HAP-1 (cell line): ENCODE measurements around the gene MALRD1.

Source experiments
- DNase-seq, 2 experiments: peaks; one replicate each; pipeline ENCODE4 v3.0.0-alpha.2; 2016 to 2020; ENCODE audit warnings: low spot score in 2 of 2
- H3K27me3 ChIP-seq: fragments of 250-450 bp; sonication (Bioruptor Pico); 2 replicates; pipeline ENCODE4 v1.5.1; 2020; ENCODE audit warnings: low read depth, mild to moderate bottlenecking, moderate library complexity
- H3K36me3 ChIP-seq: fragments of 250-450 bp; sonication (Bioruptor Pico); replicated peaks from 2 replicates; pipeline ENCODE4 v1.5.1; 2020; ENCODE audit warnings: mild to moderate bottlenecking
- H3K4me1 ChIP-seq: fragments of 250-450 bp; sonication (Bioruptor Pico); 2 replicates; pipeline ENCODE4 v1.5.1; 2020; ENCODE audit warnings: mild to moderate bottlenecking
- H3K4me3 ChIP-seq: fragments of 250-450 bp; sonication (Bioruptor Pico); 2 replicates; pipeline ENCODE4 v1.5.1; 2020; ENCODE audit warnings: mild to moderate bottlenecking, moderate library complexity
- H3K9me3 ChIP-seq: fragments of 250-450 bp; sonication (Bioruptor Pico); 2 replicates; pipeline ENCODE4 v1.5.1; 2020; ENCODE audit warnings: mild to moderate bottlenecking, moderate library complexity
- in situ Hi-C: fragments of 300-500 bp; cut with MboI; formaldehyde crosslinking; loops from 3 replicates; pipeline ENCODE4 v1.14.3; 2020; ENCODE audit warnings: low sequenced_read_pairs, inconsistent platforms, mixed read lengths

MALRD1 gene

GRCh38 chr10:19054289-19054835 is 5.8 kb downstream of the MALRD1 start:
- DNase-seq = no peak
- in situ Hi-C loops = no loop called here
- no peak overlapping the region for H3K4me3 ChIP-seq
- H3K9me3 ChIP-seq = no peaks in the 10 kb centered on the region
- H3K27me3 ChIP-seq = no peaks in the 10 kb centered on the region
- H3K36me3 ChIP-seq = no peaks in the 10 kb centered on the region
- H3K4me1 ChIP-seq = no peaks in the 10 kb centered on the region

- H3K4me3 ChIP-seq = no peak overlapping the region
- no peak for DNase-seq
- in situ Hi-C loops = no loop called here
Measured at GRCh38 chr10:19058046-19058445, 9.4 kb downstream of the MALRD1 start.

GRCh38 chr10:19063986-19064385 is 15.4 kb downstream of the MALRD1 start:
- Histone ChIP-seq H3K4me1 (no peaks in the 10 kb centered on the region), H3K4me3 (no peak overlapping the region), H3K27me3 (no peaks in the 10 kb centered on the region), H3K9me3 (no peaks in the 10 kb centered on the region), H3K36me3 (no peaks in the 10 kb centered on the region)
- DNase-seq = no peak
- in situ Hi-C loops = no loop called here

More at GRCh38 chr10:19058046-19058445, 9.4 kb downstream of the MALRD1 start:
- H3K27me3 ChIP-seq = no peaks in the 10 kb centered on the region
- no peaks in the 10 kb centered on the region for H3K4me1 ChIP-seq
- no peaks in the 10 kb centered on the region for H3K36me3 ChIP-seq
- H3K9me3 ChIP-seq = no peaks in the 10 kb centered on the region

GRCh38 chr10:19071946-19072345 is 23.3 kb downstream of the MALRD1 start:
- H3K27me3 ChIP-seq = no peaks in the 10 kb centered on the region
- no peaks in the 10 kb centered on the region for H3K9me3 ChIP-seq
- no peak overlapping the region for H3K4me3 ChIP-seq
- H3K4me1 ChIP-seq = no peaks in the 10 kb centered on the region
- no peaks in the 10 kb centered on the region for H3K36me3 ChIP-seq
- in situ Hi-C loops = no loop called here
- no peak for DNase-seq

- H3K4me1 ChIP-seq = no peaks in the 10 kb centered on the region
- in situ Hi-C loops = no loop called here
- no peak overlapping the region for H3K4me3 ChIP-seq
- no peaks in the 10 kb centered on the region for H3K27me3 ChIP-seq
- no peaks in the 10 kb centered on the region for H3K9me3 ChIP-seq
- no peak for DNase-seq
- no peaks in the 10 kb centered on the region for H3K36me3 ChIP-seq
Measured at GRCh38 chr10:19077276-19077675, 28.7 kb downstream of the MALRD1 start.

- no peak for DNase-seq
- no peaks in the 10 kb centered on the region for H3K36me3 ChIP-seq
- H3K4me1 ChIP-seq = no peaks in the 10 kb centered on the region
- in situ Hi-C loops = no loop called here
- H3K27me3 ChIP-seq = no peaks in the 10 kb centered on the region
- no peaks in the 10 kb centered on the region for H3K9me3 ChIP-seq
- no peak overlapping the region for H3K4me3 ChIP-seq
Measured at GRCh38 chr10:19096501-19097073, 48.0 kb downstream of the MALRD1 start.

- H3K9me3 ChIP-seq = no peaks in the 10 kb centered on the region
- in situ Hi-C loops = no loop called here
- no peaks in the 10 kb centered on the region for H3K4me1 ChIP-seq
- H3K36me3 ChIP-seq = no peaks in the 10 kb centered on the region
- H3K27me3 ChIP-seq = no peaks in the 10 kb centered on the region
- no peak for DNase-seq
- H3K4me3 ChIP-seq = no peak overlapping the region
Measured at GRCh38 chr10:19097151-19097550, 48.5 kb downstream of the MALRD1 start.

GRCh38 chr10:19098803-19099202 is 50.2 kb downstream of the MALRD1 start:
- Histone ChIP-seq H3K9me3 (no peaks in the 10 kb centered on the region), H3K27me3 (no peaks in the 10 kb centered on the region), H3K4me1 (no peaks in the 10 kb centered on the region), H3K36me3 (no peaks in the 10 kb centered on the region), H3K4me3 (no peak overlapping the region)
- DNase-seq = no peak
- in situ Hi-C loops = no loop called here

GRCh38 chr10:19107406-19107805 is 58.8 kb downstream of the MALRD1 start:
- Histone ChIP-seq H3K4me1 (no peaks in the 10 kb centered on the region), H3K27me3 (no peaks in the 10 kb centered on the region), H3K36me3 (no peaks in the 10 kb centered on the region), H3K4me3 (no peak overlapping the region), H3K9me3 (no peaks in the 10 kb centered on the region)
- no peak for DNase-seq
- in situ Hi-C loops = no loop called here

GRCh38 chr10:19111501-19112267 is 63.1 kb downstream of the MALRD1 start:
- no peaks in the 10 kb centered on the region for H3K36me3 ChIP-seq
- H3K9me3 ChIP-seq = no peaks in the 10 kb centered on the region
- no peaks in the 10 kb centered on the region for H3K4me1 ChIP-seq
- no peak for DNase-seq
- no peaks in the 10 kb centered on the region for H3K27me3 ChIP-seq
- in situ Hi-C loops = no loop called here
- no peak overlapping the region for H3K4me3 ChIP-seq

GRCh38 chr10:19117438-19117837 is 68.8 kb downstream of the MALRD1 start:
- in situ Hi-C loops = no loop called here

GRCh38 chr10:19119191-19119590 is 70.6 kb downstream of the MALRD1 start:
- no peak for DNase-seq
- in situ Hi-C loops = no loop called here
- Histone ChIP-seq H3K36me3 (no peaks in the 10 kb centered on the region), H3K4me3 (no peak overlapping the region), H3K9me3 (no peaks in the 10 kb centered on the region), H3K27me3 (no peaks in the 10 kb centered on the region), H3K4me1 (no peaks in the 10 kb centered on the region)

More at GRCh38 chr10:19117438-19117837, 68.8 kb downstream of the MALRD1 start:
- H3K4me1 ChIP-seq = no peaks in the 10 kb centered on the region
- no peaks in the 10 kb centered on the region for H3K27me3 ChIP-seq
- no peak for DNase-seq
- H3K9me3 ChIP-seq = no peaks in the 10 kb centered on the region
- no peak overlapping the region for H3K4me3 ChIP-seq
- H3K36me3 ChIP-seq = no peaks in the 10 kb centered on the region

GRCh38 chr10:19120381-19120908 is 71.8 kb downstream of the MALRD1 start:
- H3K27me3 ChIP-seq = no peaks in the 10 kb centered on the region
- no peak overlapping the region for H3K4me3 ChIP-seq
- H3K9me3 ChIP-seq = no peaks in the 10 kb centered on the region
- DNase-seq = no peak
- no peaks in the 10 kb centered on the region for H3K4me1 ChIP-seq
- in situ Hi-C loops = no loop called here
- no peaks in the 10 kb centered on the region for H3K36me3 ChIP-seq

- Histone ChIP-seq H3K9me3 (no peaks in the 10 kb centered on the region), H3K27me3 (no peaks in the 10 kb centered on the region; the same call in 1 of the 2 replicates), H3K36me3 (no peaks in the 10 kb centered on the region), H3K4me3 (no peak overlapping the region), H3K4me1 (no peaks in the 10 kb centered on the region)
- in situ Hi-C loops = no loop called here
- DNase-seq = no peak
Measured at GRCh38 chr10:19133992-19134391, 85.4 kb downstream of the MALRD1 start.
